HG02798 (cell line): Measurements from ENCODE around the gene LRPAP1.

Source experiments
- ATAC-seq: cut with Tn5 transposase; IDR thresholded peaks from one replicate; pipeline ENCODE4 v1.9.1; 2021; ENCODE audit warnings: mild to moderate bottlenecking; ENCODE audit not compliant: unreplicated experiment, poor library complexity

The LRPAP1 gene

DNA sequence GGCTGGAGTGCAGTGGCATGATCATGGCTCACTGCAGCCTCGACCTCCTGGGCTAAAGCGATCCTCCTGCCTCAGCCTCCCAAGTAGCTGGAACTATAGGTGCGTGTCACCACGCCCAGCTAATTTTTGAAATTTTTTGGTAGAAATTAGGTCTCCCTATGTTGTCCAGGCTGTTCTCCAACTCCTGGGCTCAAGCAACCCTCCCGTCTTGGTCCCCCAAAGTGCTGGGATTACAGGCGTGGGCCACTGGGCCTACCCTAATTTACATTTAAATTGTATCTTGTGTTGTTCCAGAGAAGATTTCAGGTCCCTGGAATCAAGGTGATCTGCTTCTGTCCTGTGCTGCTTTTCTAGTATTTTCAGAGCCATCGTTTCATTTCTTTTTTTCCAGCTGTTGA is 1.2 kb upstream of the LRPAP1 start:
- no peak for ATAC-seq

DNA sequence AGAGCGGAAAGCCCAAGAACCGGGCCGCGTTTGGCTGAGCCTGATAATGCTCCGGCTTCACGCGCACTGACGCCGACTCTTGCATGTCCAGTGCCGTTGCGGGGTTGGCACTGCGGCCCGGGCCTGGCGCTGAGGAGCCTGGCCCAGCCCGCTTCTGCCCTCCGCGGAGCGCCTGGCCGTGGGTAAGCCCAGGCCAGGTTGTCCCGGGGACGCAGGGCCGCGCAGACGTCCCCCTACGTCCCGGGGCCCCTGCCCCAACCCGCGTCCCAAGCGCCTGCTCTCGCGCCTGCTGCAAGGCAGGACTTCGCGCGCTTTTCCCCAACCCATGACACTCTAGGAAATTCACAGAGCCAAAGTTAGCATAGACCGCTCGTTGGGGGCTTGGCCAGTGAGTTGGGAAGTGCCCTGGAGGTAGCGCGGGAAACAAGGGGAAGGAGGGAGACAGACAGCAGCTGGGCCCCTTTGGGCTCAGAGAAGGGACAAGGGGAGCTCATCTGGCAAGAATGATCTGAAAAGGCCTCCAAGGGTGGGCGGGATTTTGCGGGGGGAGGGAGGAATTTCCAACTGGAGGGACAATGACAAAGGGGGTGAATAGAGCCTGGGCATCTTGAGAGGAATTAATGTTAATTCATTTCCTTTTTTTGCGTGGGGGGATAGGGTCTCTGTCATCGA is 665 bp upstream of the LRPAP1 start:
- ATAC-seq = no peak

DNA sequence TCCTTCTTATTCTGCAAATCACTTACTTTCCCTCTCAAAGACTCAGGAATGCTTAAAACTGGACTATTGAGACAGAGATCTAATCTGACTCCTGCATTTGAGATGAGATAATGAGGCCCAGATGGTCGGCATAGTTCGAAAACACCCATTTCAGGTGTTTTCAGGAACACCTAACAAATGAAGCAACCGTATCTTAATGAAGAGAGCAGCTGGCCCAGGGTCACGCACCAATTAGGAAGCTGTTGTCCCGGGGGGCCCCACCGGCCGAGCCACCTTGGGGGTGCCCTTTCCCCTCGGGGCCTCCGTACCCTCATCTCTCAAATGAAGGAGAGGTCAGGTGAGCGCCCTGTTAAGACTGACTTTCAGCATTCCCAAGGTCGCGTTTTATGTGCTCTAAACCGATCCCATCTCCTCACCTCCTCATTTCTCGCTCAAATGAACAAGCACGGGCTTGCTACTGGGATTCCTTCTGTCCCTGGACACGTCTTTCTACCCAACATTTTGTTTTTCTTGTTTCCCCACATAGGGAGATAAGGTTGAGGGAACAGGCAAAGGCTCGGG is 824 bp downstream of the LRPAP1 start:
- ATAC-seq = no peak

DNA sequence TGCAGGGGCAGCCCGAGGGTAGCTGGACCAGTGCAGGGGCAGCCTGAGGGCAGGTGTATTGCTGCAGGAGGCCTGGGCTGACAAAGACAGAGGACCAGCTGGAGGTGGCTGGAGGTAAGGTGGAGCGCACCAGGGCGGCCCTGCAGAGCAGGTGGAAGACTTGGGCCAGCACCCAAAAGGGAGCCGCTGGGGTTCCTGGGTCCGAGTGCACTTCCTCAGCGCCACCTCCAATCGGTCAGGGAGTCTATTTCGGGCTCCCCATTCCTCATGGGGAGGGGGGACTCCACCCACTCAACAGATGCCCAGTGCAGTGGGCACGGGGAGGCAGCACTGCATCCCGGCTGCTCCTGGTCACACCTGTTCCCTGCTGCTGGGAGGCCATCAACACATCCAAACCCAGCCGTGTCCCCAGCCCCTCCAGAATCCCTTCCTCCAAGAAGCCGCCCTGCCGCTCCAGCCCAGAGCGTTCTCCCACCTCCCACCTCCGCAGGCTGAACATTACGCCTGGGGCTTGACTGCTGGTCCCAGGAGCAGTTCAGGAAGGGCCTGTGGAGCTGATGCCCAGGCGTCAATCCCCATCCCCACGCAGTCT is 1.5 kb downstream of the LRPAP1 start:
- ATAC-seq = no peak

DNA sequence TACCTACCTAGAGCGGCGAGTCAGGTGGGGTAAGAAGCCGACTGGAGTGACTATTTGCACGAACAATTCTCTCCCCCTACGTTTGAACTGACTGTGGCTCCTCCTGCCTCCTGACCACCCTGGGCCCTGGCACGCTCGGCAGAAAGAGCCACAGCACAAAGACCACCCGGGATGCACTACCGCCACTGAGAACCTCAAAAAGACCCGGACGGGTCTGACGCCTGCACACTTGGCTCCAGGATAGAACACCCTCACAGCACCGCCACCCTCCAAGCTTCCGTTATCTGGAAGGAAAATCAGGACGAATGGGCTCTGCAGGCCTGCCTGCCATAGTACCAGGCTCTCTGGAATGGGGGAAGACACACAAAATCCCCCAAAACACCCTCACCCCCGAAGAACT is 2.2 kb downstream of the LRPAP1 start:
- no peak for ATAC-seq

DNA sequence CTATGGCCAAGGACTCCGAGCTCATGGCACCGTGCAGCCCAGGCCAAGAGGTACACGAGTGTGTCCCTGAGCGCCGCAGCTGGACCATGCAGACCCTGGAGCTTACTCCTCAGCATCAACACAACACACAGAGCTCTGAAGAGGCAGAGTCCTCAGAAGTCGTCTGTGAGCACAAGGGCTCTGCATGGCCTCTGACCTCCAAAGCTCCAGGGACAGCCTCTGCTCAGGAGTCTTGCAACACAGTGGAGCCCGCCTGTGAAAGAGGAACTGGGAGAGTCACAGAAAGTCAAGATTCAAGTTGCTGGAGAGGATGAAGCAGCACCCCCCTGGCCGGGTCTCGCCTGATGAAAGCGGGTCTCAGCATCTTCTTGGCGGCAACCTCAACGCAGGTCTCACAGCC is 2.9 kb downstream of the LRPAP1 start:
- no peak for ATAC-seq

DNA sequence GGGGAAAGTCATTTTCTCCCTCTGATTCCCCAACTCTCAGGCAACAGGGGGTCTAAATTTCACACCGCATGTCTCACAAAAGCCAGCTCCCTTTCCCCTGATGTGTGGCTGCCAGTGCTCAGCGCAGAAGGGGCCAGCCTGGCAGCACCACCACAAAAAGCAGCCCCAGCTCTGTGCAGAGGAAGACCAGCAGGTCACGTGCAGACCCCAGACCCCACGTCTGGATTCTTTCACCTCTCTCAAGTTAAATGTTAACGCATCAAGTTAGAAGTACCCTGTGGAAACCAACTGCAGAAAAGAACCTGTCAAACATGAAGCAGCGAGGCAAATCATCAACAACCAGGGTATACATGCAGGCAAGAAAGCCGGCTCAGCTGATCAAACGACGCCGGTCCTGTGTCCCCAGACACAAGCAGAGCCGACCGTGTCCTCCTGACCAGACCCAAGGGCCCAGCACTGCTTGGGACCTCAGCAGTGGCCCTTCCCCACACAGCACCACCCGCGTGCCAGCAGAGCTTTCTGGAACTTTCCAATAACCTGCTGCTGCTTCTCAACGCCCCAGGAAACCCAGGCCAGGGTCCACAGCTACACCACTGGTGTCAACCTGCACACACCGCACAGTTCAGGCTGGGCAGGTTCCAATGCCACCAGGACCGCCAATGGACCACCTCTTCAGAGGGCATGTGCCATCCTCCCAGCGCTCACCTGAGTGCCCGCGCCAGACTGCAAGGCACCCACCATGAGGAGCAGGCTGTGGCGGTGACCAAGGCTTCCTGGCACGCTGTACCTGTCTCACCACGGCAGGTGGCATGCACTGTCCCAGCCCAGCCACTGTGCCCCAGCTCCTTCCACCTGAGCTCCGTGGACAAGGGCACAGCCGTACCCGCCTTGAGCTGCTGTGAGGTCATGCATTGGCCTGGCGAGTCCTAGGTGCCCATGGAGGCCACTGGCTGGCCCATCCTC is 4.0 kb downstream of the LRPAP1 start:
- no peak for ATAC-seq

DNA sequence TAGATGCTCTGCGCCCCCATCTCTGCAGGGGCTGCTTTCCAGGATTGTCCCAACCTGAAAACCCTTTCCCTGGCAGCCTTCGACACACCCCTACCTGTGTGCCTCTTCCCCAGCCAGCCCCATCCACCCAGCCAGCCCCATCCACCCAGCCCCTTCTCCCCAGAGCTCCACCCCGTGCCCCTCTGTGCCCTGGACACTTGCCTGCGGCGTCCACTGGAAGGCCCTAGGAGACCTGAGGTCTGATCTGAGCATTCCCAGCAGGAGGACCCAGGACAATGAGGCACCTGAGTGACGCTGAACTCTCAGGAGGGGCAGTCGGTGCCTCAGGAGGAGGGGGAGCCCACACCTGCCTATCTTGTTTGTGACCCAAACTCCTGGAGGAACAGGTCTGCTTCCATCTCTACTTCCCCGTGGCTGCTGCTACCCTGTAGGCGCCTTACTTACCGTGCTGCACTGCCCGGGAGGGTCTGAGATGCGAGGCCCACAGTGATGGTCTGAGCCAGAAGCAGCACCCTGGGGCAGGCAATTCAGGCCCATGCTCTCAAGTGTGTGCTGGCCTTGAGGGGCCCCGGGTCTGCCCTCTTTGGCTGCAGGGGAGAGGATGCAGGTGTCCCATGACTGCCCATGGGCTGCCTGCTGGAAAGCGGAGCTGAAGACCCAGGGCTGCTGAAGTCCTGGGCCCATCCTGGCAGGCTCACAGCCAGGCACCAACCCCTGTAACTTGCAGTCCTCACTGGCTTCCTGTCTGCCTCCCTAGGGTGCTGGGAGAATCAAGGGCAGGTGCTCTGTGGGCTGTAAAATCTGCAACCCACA is 4.9 kb downstream of the LRPAP1 start:
- ATAC-seq = no peak

DNA sequence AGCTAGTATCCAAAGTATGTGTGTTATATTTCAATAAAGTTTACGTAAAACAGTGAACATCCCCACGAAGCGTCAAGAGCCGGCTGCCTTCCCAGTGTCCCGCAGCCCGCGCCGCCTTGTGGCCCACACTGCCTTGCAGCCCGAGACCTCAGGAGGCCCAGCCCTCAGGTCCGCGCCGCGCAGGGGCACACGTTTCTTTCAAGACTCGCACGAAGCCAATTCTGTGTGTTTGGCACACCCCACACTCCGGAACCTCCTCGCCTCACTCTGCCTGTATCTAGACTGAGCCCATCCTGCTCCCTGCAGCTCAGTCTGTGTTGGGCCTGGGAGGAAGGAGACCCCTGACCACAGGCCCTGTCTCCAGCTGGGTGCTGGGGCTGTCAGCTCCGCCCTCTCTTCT is 5.8 kb downstream of the LRPAP1 start:
- ATAC-seq = no peak

DNA sequence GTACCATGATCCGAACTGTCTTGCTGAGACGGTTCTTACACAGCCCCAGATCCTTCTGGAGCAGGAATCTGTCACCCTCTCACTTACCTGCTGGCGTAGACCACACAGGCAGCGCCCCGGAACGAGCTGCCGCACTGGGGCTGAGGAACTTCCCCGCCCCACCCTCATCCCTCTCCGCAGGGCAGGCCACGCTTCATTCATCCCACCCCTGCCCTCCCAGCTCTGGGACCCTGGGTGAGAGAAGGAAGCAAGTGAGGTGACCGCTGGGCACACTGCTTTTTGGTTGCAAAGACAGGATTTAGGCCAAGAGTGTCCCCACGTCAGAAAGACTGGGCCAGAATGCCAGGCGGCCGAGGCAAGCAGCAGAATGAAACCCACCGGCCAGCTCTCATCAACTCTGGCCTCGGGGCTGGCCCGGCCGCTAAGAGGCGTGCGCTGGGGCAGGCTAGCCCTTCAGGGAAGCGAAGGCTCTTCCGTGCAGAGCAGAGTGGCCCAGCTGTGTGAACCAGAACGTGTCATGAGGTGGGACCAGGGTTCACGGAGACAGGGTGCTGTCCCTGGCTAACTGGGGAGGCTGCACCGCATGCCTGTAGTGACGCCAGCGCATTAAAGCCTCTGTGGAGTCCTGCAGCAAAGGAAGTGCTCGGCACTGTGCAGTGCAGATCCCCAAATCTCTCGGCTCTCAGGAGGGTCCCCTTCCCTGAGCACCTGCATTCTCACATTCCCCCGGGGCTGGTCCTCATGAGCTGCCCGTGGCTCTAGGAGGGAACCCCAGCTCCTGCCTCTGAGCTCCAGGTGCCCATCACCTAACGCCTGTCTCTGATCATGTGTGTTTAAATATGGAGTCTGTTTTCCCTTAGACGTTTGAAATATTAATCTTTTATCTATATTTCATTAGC is 6.4 kb downstream of the LRPAP1 start:
- ATAC-seq = no peak

DNA sequence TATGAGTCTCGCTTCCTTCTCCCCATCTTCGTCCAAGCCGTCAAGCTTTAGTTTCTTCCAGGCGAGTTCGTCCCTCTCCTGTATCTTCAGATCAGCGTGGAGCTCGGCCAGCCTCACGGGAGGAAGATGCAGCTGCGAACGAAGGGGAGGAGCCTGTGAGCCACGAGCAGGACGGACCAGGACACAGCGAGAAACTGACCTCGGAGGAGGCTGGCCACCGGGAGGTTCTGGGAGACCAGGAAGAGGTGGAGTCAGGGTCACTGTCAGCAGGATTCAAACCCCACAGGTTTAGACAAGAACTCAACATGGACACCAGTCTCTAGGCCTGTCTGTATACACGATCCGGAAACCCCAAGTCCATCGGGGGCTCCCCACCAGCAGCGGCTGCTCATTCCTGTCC is 7.3 kb downstream of the LRPAP1 start:
- no peak for ATAC-seq

DNA sequence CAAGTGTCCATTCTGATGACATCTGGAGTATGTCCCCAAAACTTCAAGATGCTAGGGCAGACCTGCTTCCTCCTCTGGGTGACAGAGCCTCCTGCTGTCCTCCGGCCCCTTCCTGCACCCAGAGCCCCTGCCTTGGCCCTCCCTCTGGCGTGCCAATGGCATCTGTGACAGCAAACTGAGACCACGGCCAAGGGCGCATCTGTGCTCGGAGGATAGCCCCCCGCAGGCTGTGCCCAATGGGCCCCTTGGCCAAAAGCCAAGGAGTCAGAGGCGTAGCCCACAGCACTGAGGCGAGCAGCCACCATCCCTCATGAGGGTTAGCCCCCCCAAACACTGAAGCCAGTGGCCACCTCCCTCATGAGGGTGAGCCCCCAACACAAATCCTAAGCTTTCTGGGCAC is 7.9 kb downstream of the LRPAP1 start:
- ATAC-seq = no peak

DNA sequence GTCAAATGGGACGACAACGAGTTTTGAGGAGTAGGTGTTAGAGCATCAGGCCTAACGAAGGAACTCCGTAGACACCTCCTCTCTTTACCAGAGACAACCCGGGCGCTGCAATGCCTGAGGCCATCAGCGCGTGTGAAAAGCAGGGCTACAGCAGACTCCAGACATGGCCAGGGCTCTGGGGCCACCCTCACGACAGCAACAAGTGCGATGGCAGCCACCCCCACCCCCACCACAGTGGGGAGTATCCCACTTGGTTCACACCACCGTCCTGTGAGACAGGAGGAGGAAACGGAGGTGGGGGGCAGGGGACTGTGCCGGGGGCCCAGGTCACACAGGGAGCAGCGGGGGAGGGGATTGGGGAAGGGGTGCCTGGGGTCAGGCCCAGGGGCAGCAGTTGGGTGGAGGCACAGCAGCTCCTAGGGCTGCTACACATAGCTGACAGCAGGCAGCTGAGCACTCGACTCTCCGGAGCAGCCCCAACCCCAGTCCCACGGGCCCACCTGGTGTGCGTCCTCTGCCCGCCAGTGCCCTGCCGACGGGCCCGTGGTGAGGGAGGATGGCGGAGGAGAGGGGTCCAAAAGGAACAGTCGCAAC is 8.5 kb downstream of the LRPAP1 start:
- no peak for ATAC-seq

DNA sequence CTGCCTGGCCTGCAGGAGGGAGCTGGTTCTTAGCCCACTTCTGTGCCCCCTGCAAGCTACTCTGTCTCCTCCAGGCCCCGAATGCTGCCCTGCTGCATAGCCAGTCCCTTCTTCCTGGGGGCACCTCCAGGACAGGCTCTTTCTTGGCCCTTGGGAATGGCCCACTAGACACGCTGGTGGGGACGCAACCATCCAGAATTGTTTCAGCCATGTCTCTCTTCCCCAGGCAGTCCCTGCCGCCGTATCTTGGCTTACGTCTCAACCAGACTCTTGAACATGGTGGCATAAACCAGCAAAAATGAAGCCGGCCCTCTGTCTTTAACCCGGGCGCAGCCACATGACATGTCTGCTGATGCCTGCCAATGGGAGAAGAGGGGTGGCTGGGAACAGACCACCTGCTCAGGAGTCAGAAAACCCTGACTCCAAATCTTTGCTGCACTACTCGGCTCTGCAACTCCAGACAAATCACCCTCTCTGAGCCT is 9.0 kb downstream of the LRPAP1 start:
- ATAC-seq = no peak

DNA sequence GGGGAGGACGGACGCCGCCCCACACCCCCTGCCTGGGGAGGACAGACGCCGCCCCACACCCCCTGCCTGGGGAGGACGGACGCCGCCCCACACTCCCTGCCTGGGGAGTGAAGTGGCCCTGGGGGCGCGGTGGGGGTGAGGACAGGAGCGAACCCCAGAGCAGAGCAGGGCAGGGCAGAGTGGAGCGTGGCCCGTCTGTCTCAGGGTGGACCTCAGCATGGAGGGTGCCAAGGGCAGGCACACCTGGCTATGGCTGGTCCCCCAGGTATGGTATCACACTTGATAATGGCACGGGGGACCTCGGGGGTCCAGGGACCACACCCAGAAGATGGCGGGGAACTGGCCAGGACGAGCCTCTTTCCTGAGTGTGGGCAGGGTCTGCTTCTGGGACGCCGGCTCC is 9.6 kb downstream of the LRPAP1 start:
- ATAC-seq = no peak

DNA sequence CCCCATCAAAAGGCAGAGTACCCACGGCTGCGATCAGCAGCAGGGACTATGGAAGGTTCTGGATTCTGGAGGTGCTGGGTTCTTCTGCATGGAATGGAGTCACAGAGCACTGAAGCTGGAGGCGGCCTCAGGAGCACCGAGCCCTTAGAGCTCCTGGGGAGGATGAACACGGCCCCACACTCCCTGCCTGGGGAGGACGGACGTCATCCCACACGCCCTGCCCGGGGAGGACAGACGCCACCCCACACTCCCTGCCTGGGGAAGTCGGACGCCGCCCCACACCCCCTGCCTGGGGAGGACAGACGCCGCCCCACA is 9.9 kb downstream of the LRPAP1 start:
- ATAC-seq = no peak

DNA sequence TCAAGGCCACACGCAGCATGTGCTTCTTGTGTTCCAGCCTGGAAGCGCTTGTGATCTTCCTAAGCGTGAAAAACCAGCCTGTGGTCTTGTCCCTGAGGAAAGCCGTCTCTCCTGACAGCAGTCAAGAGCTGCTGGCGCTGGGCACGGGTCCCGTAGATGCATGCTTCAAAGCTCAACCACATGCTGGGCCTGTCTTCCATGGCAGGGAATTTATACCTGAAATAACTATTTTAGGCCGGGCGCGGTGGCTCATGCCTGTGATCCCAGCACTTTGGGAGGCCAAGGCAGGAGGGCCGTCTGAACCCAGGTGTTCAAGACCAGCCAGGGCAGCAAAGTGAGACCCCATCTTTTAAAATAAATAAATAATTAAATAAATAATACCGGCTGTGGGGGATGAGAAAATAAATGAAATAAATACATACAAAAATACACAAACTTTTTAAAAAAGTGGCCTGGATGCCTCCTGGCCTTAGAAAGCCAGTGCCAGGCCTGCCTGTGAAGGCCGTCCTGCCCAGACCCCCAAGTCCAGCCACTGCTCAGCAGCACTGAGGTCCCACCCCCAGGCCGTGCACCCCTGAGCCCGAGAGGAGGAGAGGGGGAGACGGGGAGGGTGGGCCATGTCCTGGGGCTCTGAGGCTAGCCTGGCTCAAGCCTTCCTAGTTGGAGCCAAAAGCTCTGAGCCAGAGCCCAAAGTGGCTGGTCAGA is 10.4 kb downstream of the LRPAP1 start:
- ATAC-seq = no peak
